Measurements from ENCODE around the gene RAMAC.
"Not testable (repeated sequence)": the region's sequence is repeated elsewhere in the genome, so short reads cannot be mapped to it uniquely, and the experiment has no call there.

The RAMAC gene

GRCh38 chr15:83014205-83014653 lies 28.2 kb downstream of the RAMAC start:
- DNase-seq (ENCODE audit: low spot score), result no peak

GRCh38 chr15:83015361-83015760 lies 29.4 kb downstream of the RAMAC start:
- no peak for DNase-seq (ENCODE audit: low spot score)

GRCh38 chr15:83016906-83017305 lies 30.9 kb downstream of the RAMAC start:
- no peak for DNase-seq (ENCODE audit: low spot score)

- no peak for DNase-seq (ENCODE audit: low spot score)
Observed at GRCh38 chr15:83018436-83018835, 32.4 kb downstream of the RAMAC start.

DNA sequence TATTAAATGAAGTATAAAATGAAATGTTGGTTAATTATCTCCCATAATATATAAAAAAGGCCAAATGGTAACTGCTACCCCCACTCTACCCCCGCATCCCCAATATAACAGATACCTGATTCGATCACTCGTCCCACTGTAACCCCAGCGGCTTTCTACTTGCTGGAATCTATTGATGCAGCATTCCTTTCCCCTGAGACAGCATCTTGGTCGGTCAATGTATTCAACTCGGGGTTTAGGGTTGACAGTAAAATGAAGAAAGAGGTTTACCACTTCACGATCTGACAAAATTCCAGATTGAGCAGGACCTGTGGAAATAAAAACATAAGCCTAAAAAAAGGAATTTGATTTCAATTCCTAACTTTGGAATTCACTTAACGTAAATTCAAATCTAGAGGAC lies 44.0 kb downstream of the RAMAC start:
- DNase-seq (ENCODE audit: low spot score), result no peak

DNA sequence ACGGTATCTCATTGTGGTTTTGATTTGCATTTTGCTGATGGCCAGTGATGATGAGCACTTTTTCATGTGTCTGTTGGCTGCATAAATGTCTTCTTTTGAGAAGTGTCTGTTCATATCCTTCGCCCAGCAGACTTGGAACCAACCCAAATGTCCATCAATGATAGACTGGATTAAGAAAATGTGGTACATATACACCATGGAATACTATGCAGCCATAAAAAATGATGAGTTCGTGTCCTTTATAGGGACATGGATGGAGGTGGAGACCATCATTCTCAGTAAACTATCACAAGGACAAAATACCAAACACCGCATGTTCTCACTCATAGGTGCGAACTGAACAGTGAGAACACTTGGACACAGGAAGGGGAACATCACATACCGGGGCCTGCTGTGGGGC lies 45.2 kb downstream of the RAMAC start:
- DNase-seq (ENCODE audit: low spot score), result not testable (repeated sequence)

DNA sequence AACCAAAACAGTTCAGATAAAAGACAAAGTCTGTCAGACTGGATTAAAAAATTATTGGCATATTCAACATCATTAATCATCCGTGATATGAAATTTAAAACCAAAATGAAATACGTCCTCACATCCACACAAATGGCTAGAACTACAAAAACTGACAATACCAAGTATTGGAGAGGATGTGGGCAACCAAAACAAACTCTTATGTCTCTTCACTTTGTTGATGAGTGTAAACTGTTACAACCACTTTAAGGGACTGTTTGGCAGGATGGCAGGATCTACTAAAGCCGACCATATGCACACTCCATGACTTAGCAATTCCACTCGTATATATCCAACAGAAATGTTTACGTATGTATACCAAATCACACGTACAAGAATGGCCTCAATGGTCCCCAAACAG lies 50.2 kb downstream of the RAMAC start:
- DNase-seq (ENCODE audit: low spot score), result no peak

GRCh38 chr15:83039206-83039605 lies 53.2 kb downstream of the RAMAC start:
- no peak for DNase-seq (ENCODE audit: low spot score)

Measured in SW480 (cell line).